Measurements from ENCODE around the gene PATL2.

The PATL2 gene

GRCh38 chr15:44647036-44647435 lies 64.1 kb downstream of the PATL2 start:
- TF ChIP-seq TSHZ2 (CRISPR knock-in tag; IDR thresholded peaks at IDR 0.05) (no peak), PATZ1 (CRISPR knock-in tag; IDR thresholded peaks at IDR 0.05; ENCODE audit: borderline replicate concordance) (no peak), ARNTL (CRISPR knock-in tag; IDR thresholded peaks at IDR 0.05; ENCODE audit: borderline replicate concordance, low read depth) (no peak), CSRNP3 (CRISPR knock-in tag; IDR thresholded peaks at IDR 0.05) (no peak), BACH2 (CRISPR knock-in tag; IDR thresholded peaks at IDR 0.05; ENCODE audit: borderline replicate concordance) (no peak), ZNF565 (CRISPR knock-in tag; conservative IDR thresholded peaks at IDR 0.05; ENCODE audit: low read depth) (no peak), ZNF70 (CRISPR knock-in tag; IDR thresholded peaks at IDR 0.05) (no peak), CREB5 (CRISPR knock-in tag; IDR thresholded peaks at IDR 0.05; ENCODE audit: low read depth) (no peak), TOX (CRISPR knock-in tag; IDR thresholded peaks at IDR 0.05; ENCODE audit: borderline replicate concordance) (no peak), CSDC2 (CRISPR knock-in tag; IDR thresholded peaks at IDR 0.05) (no peak), PPARA (CRISPR knock-in tag; IDR thresholded peaks at IDR 0.05; ENCODE audit: borderline replicate concordance) (no peak), ISL1 (CRISPR knock-in tag; IDR thresholded peaks at IDR 0.05) (no peak), GLIS3 (CRISPR knock-in tag; IDR thresholded peaks at IDR 0.05) (no peak), ZFP3 (CRISPR knock-in tag; IDR thresholded peaks at IDR 0.05) (no peak), ESRRG (CRISPR knock-in tag; IDR thresholded peaks at IDR 0.05) (no peak), ZC3H10 (CRISPR knock-in tag; IDR thresholded peaks at IDR 0.05) (no peak), ZNF8 (CRISPR knock-in tag; IDR thresholded peaks at IDR 0.05) (no peak), TCF4 (CRISPR knock-in tag; IDR thresholded peaks at IDR 0.05; ENCODE audit: borderline replicate concordance) (no peak)

GRCh38 chr15:44646460-44646859 lies 64.7 kb downstream of the PATL2 start:
- no peak for TF ChIP-seq PPARA (CRISPR knock-in tag; IDR thresholded peaks at IDR 0.05; ENCODE audit: borderline replicate concordance)
- TF ChIP-seq ESRRG (CRISPR knock-in tag; IDR thresholded peaks at IDR 0.05): no peak
- TF ChIP-seq CSRNP3 (CRISPR knock-in tag; IDR thresholded peaks at IDR 0.05): no peak
- no peak for TF ChIP-seq TSHZ2 (CRISPR knock-in tag; IDR thresholded peaks at IDR 0.05)
- no peak for TF ChIP-seq ZNF565 (CRISPR knock-in tag; conservative IDR thresholded peaks at IDR 0.05; ENCODE audit: low read depth)
- TF ChIP-seq OSR1 (CRISPR knock-in tag; IDR thresholded peaks at IDR 0.05): no peak
- no peak for ATAC-seq

More at GRCh38 chr15:44647036-44647435, 64.1 kb downstream of the PATL2 start:
- no peak for ATAC-seq

All from SK-N-SH treated with all-trans-retinoic acid at 6 μM for 48 hours (cell line).